Stimulated activated CD4-positive, alpha-beta T cell treated with anti-CD3 and anti-CD28 coated beads, Interleukin-1b, Interleukin-23, amount 100 ng/mL, for 4 hours (primary cell): ENCODE measurements around the gene NHERF2.

Source experiments
- DNase-seq, 2 donors: peaks; one replicate each; pipeline ENCODE4 v3.0.0-alpha.2; 2020; ENCODE audit warnings: low read depth in 2 of 2

NHERF2 gene

GRCh38 chr16:2061023-2061422 is 34.3 kb downstream of the NHERF2 start:
- no peak for DNase-seq

- no peak for DNase-seq
Measured at GRCh38 chr16:2061526-2061925, 34.8 kb downstream of the NHERF2 start.

GRCh38 chr16:2062801-2063200 is 36.1 kb downstream of the NHERF2 start:
- no peak for DNase-seq

- no peak for DNase-seq
Measured at GRCh38 chr16:2063861-2064260, 37.2 kb downstream of the NHERF2 start.

DNA sequence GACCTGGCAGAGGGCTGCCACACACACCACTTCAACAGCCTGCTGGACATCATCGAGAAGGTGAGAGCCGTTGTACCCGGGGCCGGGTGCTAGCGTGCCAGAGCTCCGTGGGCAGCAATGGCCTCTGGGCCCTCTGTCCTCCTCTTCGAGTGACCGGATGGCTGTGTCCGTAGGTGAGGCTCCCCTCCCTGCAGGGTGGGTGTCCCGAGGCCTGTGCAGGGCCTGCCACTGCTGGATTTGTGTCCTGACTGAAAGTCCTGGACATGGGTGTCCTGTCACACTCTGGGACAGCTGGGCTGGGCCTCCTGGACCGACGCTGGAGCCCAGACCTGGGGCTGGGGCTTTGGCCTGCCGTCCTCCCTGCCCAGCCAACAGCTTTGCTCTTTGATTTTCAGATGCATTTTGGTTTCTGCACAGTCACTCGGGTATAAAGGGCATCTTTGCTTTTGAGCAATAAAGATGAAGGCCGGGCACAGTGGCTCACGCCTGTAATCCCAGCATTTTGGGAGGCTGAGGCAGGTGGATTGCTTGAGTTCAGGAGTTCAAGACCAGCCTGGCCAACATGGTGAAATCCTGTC is 37.8 kb downstream of the NHERF2 start:
- DNase-seq: no peak

DNA sequence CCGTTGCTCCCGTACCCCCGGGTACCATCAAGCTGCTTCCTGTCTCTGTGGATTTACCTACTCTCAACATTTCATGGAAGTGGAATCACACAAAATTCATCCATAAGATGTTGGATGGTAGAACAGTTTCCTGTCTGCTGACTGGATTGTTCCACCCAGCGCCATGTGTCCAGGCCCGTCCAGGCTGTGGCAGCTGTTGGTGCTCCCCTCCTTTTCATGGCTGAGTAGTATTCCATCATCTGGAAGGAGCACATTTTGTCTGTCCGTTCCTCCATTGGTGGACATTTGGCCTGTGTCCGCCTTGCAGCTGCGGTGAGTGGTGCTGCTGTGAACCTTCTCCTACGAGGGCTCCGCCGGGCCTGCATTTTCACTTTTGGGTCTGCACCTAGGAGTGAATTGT is 39.4 kb downstream of the NHERF2 start:
- no peak for DNase-seq

GRCh38 chr16:2070576-2071453 is 44.1 kb downstream of the NHERF2 start:
- no peak for DNase-seq

- no peak for DNase-seq
Measured at GRCh38 chr16:2071454-2072202, 44.9 kb downstream of the NHERF2 start.

- DNase-seq: no peak
Measured at GRCh38 chr16:2072926-2073325, 46.2 kb downstream of the NHERF2 start.

DNA sequence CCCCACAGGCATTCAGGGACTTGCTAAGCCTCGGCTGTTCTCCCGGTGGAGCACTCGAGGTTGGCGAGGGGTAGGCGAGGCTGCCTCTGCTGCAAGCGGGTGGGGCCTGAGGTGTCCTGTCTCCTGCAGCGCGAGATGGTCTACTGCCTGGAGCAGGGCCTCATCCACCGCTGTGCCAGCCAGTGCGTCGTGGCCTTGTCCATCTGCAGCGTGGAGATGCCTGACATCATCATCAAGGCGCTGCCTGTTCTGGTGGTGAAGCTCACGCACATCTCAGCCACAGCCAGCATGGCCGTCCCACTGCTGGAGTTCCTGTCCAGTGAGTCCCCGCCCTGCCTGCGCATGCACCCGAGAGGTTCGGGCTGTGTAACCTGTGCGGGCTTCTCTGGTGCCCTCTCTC is 47.4 kb downstream of the NHERF2 start:
- DNase-seq: no peak

DNA sequence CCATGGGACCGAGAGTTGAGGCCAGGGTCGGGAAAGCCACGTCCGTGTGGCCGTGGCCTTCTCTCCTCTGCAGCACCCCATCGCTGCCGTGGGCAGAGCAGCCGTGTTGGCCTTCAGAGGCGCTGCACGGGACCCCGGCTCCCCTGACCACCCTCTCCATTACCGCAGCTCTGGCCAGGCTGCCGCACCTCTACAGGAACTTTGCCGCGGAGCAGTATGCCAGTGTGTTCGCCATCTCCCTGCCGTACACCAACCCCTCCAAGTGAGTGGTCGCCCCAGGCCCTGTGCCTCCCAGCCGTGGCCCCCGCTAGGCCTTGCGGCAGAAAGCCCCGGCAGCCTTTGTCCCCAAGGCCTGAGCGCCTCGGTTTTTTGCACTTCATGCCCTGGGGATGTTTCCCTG is 48.9 kb downstream of the NHERF2 start:
- no peak for DNase-seq

DNA sequence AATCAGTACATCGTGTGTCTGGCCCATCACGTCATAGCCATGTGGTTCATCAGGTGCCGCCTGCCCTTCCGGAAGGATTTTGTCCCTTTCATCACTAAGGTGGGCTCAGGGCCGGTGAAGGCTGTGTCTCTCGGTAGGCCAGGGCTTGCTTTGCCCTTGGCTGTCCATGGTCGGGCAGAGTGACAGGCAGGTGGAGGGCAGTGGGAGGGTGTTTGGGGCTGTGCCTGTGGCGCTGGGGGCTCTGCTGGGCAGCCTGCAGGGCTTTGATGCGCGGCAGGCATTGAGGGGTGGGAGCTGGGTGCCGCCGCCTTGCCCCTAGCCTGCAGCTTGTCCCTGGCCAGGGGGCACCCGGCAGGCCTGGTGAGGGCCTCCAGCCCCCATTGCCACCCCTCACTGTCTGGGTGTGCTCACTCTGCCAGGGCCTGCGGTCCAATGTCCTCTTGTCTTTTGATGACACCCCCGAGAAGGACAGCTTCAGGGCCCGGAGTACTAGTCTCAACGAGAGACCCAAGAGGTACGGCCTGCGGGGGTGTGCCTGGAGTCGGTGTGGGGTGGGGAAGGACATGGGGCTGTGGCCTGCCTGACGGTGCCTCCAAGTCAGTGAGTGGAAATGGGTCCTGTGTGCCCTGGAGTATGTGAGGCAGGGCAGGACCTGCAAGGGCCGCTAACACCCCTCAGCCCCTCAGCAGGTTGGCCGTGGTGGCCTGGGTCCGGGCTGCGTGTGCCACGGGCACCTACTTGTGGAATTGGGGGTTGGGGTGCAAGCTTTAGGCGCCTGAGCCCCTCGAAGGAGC is 49.6 kb downstream of the NHERF2 start:
- no peak for DNase-seq

- DNase-seq: no peak
Measured at GRCh38 chr16:2077016-2077415, 50.3 kb downstream of the NHERF2 start.

DNA sequence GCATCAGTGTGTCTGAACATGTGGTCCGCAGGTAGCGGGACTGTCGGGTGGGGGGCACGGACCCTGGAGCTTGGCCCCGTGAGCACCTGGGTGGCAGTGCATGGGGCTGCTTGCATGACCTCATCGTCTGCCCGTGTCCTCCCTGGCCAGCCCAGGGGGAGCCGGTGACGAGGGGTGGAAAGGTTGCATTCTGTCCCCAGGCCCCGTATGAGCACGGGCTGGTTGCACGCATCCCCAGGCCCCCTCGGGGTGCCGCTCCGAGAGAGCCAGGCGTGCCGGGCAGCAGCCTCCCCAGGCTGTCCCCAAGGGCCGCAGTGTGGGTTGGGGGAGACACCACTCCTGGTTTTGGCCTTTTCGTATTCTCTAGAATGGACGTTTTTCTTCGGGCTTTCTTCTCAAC is 51.0 kb downstream of the NHERF2 start:
- DNase-seq: no peak

DNA sequence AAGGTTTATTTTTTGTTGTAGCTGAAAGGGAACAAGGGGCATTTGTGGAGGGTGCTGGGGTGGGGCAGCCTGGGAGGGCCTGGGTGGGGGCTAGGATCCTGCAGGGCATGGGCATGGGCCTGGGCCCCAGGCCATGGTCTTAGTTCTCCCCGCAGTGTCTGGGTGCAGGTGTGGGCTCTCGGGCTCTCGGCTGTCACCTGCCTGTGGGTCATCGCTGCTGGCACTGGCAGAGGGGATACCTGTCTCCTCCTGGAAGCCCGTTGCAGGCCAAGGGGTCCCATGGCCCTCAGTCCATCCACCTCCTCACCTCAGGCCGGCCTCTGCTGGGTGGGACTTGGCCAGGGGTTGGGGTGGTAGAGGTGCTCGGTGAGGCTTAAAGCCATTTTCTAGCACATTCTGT is 51.4 kb downstream of the NHERF2 start:
- DNase-seq: no peak

- no peak for DNase-seq
Measured at GRCh38 chr16:2078691-2079090, 52.0 kb downstream of the NHERF2 start.

GRCh38 chr16:2079311-2079800 is 52.7 kb downstream of the NHERF2 start:
- no peak for DNase-seq

GRCh38 chr16:2079991-2080390 is 53.3 kb downstream of the NHERF2 start:
- no peak for DNase-seq

- DNase-seq: no peak
Measured at GRCh38 chr16:2081201-2082084, 54.7 kb downstream of the NHERF2 start.

- DNase-seq: no peak
Measured at GRCh38 chr16:2082171-2082982, 55.7 kb downstream of the NHERF2 start.
